ENCODE measurements around the gene AOPEP. TPM values are rescaled to one million over a fixed set of nuclear protein-coding genes. Genes with fewer than 3 reads are reported as not detected.

AOPEP gene
- total RNA-seq, 1 experiment from 2014 or later = 15.0 TPM

DNA sequence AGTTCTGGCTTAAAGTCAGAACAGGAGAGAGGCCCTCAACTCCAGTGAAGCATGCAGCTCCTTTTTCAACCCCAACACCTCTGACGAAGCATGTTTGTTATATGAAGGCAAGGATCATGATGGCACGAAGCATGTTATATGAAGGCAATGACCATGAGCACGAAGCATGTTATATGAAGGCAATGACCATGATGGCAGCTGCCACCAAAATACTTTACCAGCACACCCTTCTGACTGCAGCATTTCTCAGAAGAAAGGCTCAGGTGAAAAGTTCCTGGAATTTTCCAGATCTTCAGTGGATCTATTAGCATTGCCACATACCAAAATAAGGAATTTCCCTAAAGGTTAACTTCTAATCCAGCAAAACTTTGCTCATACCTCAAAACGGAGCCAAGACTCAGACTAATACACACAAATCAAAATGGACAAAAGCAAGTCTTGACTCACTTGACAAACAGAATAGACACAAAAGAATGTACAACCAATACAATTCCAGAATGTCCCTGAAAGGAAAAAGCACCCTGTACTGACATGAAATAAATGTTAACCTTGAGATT is 373.6 kb downstream of the AOPEP start:
- H3K4me2 ChIP-seq (ENCODE audit: insufficient read depth, insufficient read length, low read length) = no peak overlapping the region
- H2BK15ac ChIP-seq (ENCODE audit: low read depth, low read length) = no peak overlapping the region
- H2BK120ac ChIP-seq (ENCODE audit: low read depth, low read length, poor library complexity, severe bottlenecking) = no peak overlapping the region
- no peak for DNase-seq
- no peaks in the 10 kb centered on the region for H3K4me1 ChIP-seq (ENCODE audit: insufficient read depth, low read length)
- Mint-ChIP-seq H3K4me1 (peaks cover 9 to 17% of the 10 kb centered on the region in 2 experiments), H3K27me3 (ENCODE audit: low read depth) (no peaks in the 10 kb centered on the region), H3K4me3 (no peak overlapping the region), H3K36me3 (ENCODE audit: insufficient read depth in 1 of 3, low read depth in 3 of 3) (peaks cover 0 to 3% (median 2%) of the 10 kb centered on the region in 3 experiments; a peak in 3 of 7 replicates), H3K9me3 (no peaks in the 10 kb centered on the region), H3K27ac (no peak overlapping the region; a peak in 1 of 7 replicates)
- H3K27me3 ChIP-seq (ENCODE audit: insufficient read depth, low read length) = no peaks in the 10 kb centered on the region
- no peak overlapping the region for H3K27ac ChIP-seq (ENCODE audit: insufficient read length, low read depth, low read length)
- no peak overlapping the region for H3K9ac ChIP-seq (ENCODE audit: extremely low read depth, insufficient read length, low read length)
- H3T11ph ChIP-seq (ENCODE audit: low read length) = no peak overlapping the region
- no peak overlapping the region for H3K14ac ChIP-seq (ENCODE audit: insufficient read depth, low read length)
- H2AFZ ChIP-seq (ENCODE audit: low read length) = no peak overlapping the region
- no peaks in the 10 kb centered on the region for H3K79me2 ChIP-seq (ENCODE audit: insufficient read depth, low read length)
- H3K18ac ChIP-seq (ENCODE audit: insufficient read length, low read depth, low read length) = no peak overlapping the region
- no peak overlapping the region for H2BK5ac ChIP-seq (ENCODE audit: insufficient read length, low read length)
- TF ChIP-seq, protein P1, sequence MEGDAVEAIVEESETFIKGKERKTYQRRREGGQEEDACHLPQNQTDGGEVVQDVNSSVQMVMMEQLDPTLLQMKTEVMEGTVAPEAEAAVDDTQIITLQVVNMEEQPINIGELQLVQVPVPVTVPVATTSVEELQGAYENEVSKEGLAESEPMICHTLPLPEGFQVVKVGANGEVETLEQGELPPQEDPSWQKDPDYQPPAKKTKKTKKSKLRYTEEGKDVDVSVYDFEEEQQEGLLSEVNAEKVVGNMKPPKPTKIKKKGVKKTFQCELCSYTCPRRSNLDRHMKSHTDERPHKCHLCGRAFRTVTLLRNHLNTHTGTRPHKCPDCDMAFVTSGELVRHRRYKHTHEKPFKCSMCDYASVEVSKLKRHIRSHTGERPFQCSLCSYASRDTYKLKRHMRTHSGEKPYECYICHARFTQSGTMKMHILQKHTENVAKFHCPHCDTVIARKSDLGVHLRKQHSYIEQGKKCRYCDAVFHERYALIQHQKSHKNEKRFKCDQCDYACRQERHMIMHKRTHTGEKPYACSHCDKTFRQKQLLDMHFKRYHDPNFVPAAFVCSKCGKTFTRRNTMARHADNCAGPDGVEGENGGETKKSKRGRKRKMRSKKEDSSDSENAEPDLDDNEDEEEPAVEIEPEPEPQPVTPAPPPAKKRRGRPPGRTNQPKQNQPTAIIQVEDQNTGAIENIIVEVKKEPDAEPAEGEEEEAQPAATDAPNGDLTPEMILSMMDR (conservative IDR thresholded peaks at IDR 0.05) = no peak
- no peak overlapping the region for H2BK20ac ChIP-seq (ENCODE audit: low read depth, low read length, poor library complexity, severe bottlenecking)
- no peak overlapping the region for H3K4ac ChIP-seq (ENCODE audit: low read depth, low read length)
- no CpG with 5 or more reads among the region's 4 CpGs for WGBS (ENCODE audit: extremely low coverage, insufficient read length, low lambda C conversion rate)
- H4K91ac ChIP-seq (ENCODE audit: insufficient read length, low read depth, low read length) = no peak overlapping the region
- no peaks in the 10 kb centered on the region for H3K9me3 ChIP-seq (ENCODE audit: control insufficient read depth, low read depth, low read length)
- no peak overlapping the region for H4K8ac ChIP-seq (replicated peaks; ENCODE audit: insufficient read length, low read depth, low read length)
- H3K23ac ChIP-seq (ENCODE audit: insufficient read length, low read depth, low read length) = no peak overlapping the region
- H4K20me1 ChIP-seq (ENCODE audit: control insufficient read depth, insufficient read depth, insufficient read length) = no peaks in the 10 kb centered on the region
- no peak overlapping the region for H4K5ac ChIP-seq (ENCODE audit: insufficient read length, low read depth, low read length)
- H2BK12ac ChIP-seq (ENCODE audit: insufficient read length, low read depth, low read length) = no peak overlapping the region
- H3K23me2 ChIP-seq (ENCODE audit: insufficient read length, low read depth, low read length, poor library complexity, severe bottlenecking) = no peaks in the 10 kb centered on the region
- no peaks in the 10 kb centered on the region for H3K79me1 ChIP-seq (ENCODE audit: insufficient read depth, low read depth, low read length, poor library complexity, severe bottlenecking)
- H3K56ac ChIP-seq (ENCODE audit: insufficient read length, low read depth, low read length) = no peak overlapping the region
- no peak overlapping the region for H2AK5ac ChIP-seq (ENCODE audit: insufficient read length, low read length)
